Aorta (tissue), 5 donors: ENCODE results near the gene PDLIM4. TPM values are rescaled to one million over a fixed set of nuclear protein-coding genes. Genes with fewer than 3 reads are reported as not detected.

Source experiments
- ATAC-seq: fragments of 200-7000 bp; cut with Tn5 transposase; one replicate; pipeline ENCODE4 v1.9.1; 2022; ENCODE audit warnings: moderate library complexity; ENCODE audit not compliant: low FRiP score
- DNase-seq, 2 donors: peaks; one replicate each; pipeline ENCODE4 v3.0.0-alpha.2; 2020
- H3K27ac ChIP-seq, 2 donors: one replicate each; pipeline ENCODE4 v1.5.1; 2013; ENCODE audit warnings: low read length in 2 of 2, mild to moderate bottlenecking in 2 of 2, moderate library complexity in 2 of 2, control low read depth in 1 of 2, inconsistent platforms in 1 of 2, low read depth in 1 of 2
- H3K27me3 ChIP-seq, 2 donors: one replicate each; pipeline ENCODE4 v1.6.1; 2013; ENCODE audit warnings: control low read depth in 1 of 2, low read length in 1 of 2, mild to moderate bottlenecking in 1 of 2, moderate library complexity in 1 of 2; ENCODE audit not compliant: insufficient read depth in 2 of 2, control insufficient read depth in 1 of 2
- H3K36me3 ChIP-seq, 2 donors: one replicate each; pipeline ENCODE4 v1.6.1; 2013; ENCODE audit warnings: control low read depth in 1 of 2, low read length in 1 of 2, mild to moderate bottlenecking in 1 of 2; ENCODE audit not compliant: insufficient read depth in 2 of 2, control insufficient read depth in 1 of 2
- H3K4me1 ChIP-seq, 2 donors: one replicate each; pipeline ENCODE4 v1.6.1; 2013; ENCODE audit warnings: low read length in 2 of 2, control low read depth in 1 of 2, mild to moderate bottlenecking in 1 of 2, moderate library complexity in 1 of 2; ENCODE audit not compliant: insufficient read depth in 2 of 2, control insufficient read depth in 1 of 2
- H3K4me3 ChIP-seq, 2 donors: one replicate each; pipeline ENCODE4 v1.5.1; 2013; ENCODE audit warnings: low read length in 2 of 2, control low read depth in 1 of 2, mild to moderate bottlenecking in 1 of 2
- H3K9me3 ChIP-seq: one replicate; pipeline ENCODE4 v1.6.1; 2013; ENCODE audit warnings: mild to moderate bottlenecking, low read length; ENCODE audit not compliant: control insufficient read depth
- WGBS, 2 donors: extraction: QIAGEN DNeasy Blood & Tissue Kit; methylation state at CpG; one replicate each; pipeline ENCODE4 v1.1.7; 2013; 5-methylcytosine and 5-hydroxymethylcytosine counted together
- intact Hi-C, 2 donors: fragments of 100-400 bp; cut with DNase I; formaldehyde crosslinking; loops; one replicate each; pipeline versions ENCODE4 v1.14.2 to v1.15.0; 2022
- polyA plus RNA-seq, 2 donors: library from polyadenylated mRNA; stranded (reverse); fragments of 200-250 nt; gene quantifications; one replicate each; pipeline ENCODE4 v1.2.3, GENCODE V29; 2013
- total RNA-seq, 2 donors: library from RNA; stranded (reverse); fragmentation: NEBNext Ultra II Directional; extraction: Animal tissue kit (Norgen Biotek cat#: 25700); gene quantifications; one replicate each; pipeline ENCODE4 v1.2.1, GENCODE V29; 2021
- donor health status: healthy with polysubstance abuse.
- donor health status: Bipolar disorder and iron deficiency.
- donor health status: DM: no; HTN: no; CAD: no.
- donor health status: DM: no; HTN: no; CAD: no.
- donor health status: DM: yes; HTN: yes; CAD: no.

Gene PDLIM4
- total and polyA plus RNA-seq, 4 donors: 12.8 to 70.9 (median 37.4) TPM

GRCh38 chr5:132309679-132310078, 52.2 kb downstream of the PDLIM4 start:
- intact Hi-C loops: no loop called here
- Histone ChIP-seq H3K27ac (no peak overlapping the region), H3K27me3 (no peaks in the 10 kb centered on the region), H3K36me3 (no peaks in the 10 kb centered on the region), H3K4me3 (no peak overlapping the region), H3K9me3 (no peaks in the 10 kb centered on the region), H3K4me1 (no peaks in the 10 kb centered on the region)
- DNase-seq (no peak), ATAC-seq (no peak)

- ATAC-seq (no peak), DNase-seq (no peak)
- intact Hi-C loops: no loop called here
- WGBS, 2 donors: 21 to 33% methylated on average over 11 of the region's 11 CpGs
- no peaks in the 10 kb centered on the region for H3K27me3 ChIP-seq
- H3K36me3 ChIP-seq: no peaks in the 10 kb centered on the region
- H3K9me3 ChIP-seq: no peaks in the 10 kb centered on the region
- H3K4me1 ChIP-seq: no peaks in the 10 kb centered on the region
- H3K27ac ChIP-seq: peak overlapping the region in 1 of 2 donors; percentile 23
- H3K4me3 ChIP-seq: no peak overlapping the region
Observed at GRCh38 chr5:132310141-132310834, 52.8 kb downstream of the PDLIM4 start.

- no peaks in the 10 kb centered on the region for H3K36me3 ChIP-seq
- intact Hi-C loops: no loop called here
- H3K27me3 ChIP-seq: no peaks in the 10 kb centered on the region
- H3K4me1 ChIP-seq: no peaks in the 10 kb centered on the region
- DNase-seq (no peak), ATAC-seq (no peak)
- H3K9me3 ChIP-seq: no peaks in the 10 kb centered on the region
- H3K27ac ChIP-seq: no peak overlapping the region
- H3K4me3 ChIP-seq: no peak overlapping the region
- WGBS, 2 donors: 81 to 87% methylated on average over 4 of the region's 4 CpGs
Observed at GRCh38 chr5:132313366-132313765, 55.9 kb downstream of the PDLIM4 start.

- Histone ChIP-seq H3K9me3 (no peaks in the 10 kb centered on the region), H3K27me3 (no peaks in the 10 kb centered on the region), H3K4me3 (no peak overlapping the region), H3K36me3 (no peaks in the 10 kb centered on the region), H3K4me1 (no peaks in the 10 kb centered on the region), H3K27ac (no peak overlapping the region)
- intact Hi-C loops: no loop called here
- 98 to 99% methylated on average over 2 of the region's 2 CpGs for WGBS, 2 donors
- no peak for ATAC-seq
- no peak for DNase-seq
Observed at GRCh38 chr5:132313961-132314432, 56.5 kb downstream of the PDLIM4 start.

- intact Hi-C loops: no loop called here
- Histone ChIP-seq H3K36me3 (no peaks in the 10 kb centered on the region), H3K27ac (no peak overlapping the region), H3K27me3 (no peaks in the 10 kb centered on the region), H3K9me3 (no peaks in the 10 kb centered on the region), H3K4me3 (no peak overlapping the region), H3K4me1 (no peaks in the 10 kb centered on the region)
- DNase-seq (no peak), ATAC-seq (no peak)
- WGBS, 2 donors: 85 to 88% methylated on average over 5 of the region's 5 CpGs
Observed at GRCh38 chr5:132315529-132316067, 58.1 kb downstream of the PDLIM4 start.

GRCh38 chr5:132319975-132320374, 62.5 kb downstream of the PDLIM4 start:
- no peak overlapping the region for H3K27ac ChIP-seq

GRCh38 chr5:132321109-132321721, 63.7 kb downstream of the PDLIM4 start:
- Histone ChIP-seq H3K27me3 (no peaks in the 10 kb centered on the region), H3K27ac (no peak overlapping the region), H3K4me3 (no peak overlapping the region), H3K36me3 (no peaks in the 10 kb centered on the region), H3K4me1 (no peaks in the 10 kb centered on the region), H3K9me3 (no peaks in the 10 kb centered on the region)
- intact Hi-C loops: no loop called here
- DNase-seq: no peak
- ATAC-seq: no peak
- WGBS, 2 donors: 88 to 90% methylated on average over 3 of the region's 3 CpGs

More at GRCh38 chr5:132319975-132320374, 62.5 kb downstream of the PDLIM4 start:
- Histone ChIP-seq H3K9me3 (no peaks in the 10 kb centered on the region), H3K4me1 (no peaks in the 10 kb centered on the region), H3K4me3 (no peak overlapping the region), H3K27me3 (no peaks in the 10 kb centered on the region), H3K36me3 (no peaks in the 10 kb centered on the region)
- no peak for DNase-seq
- no peak for ATAC-seq
- intact Hi-C loops: no loop called here
- 92 to 95% methylated on average over 1 of the region's 1 CpG for WGBS, 2 donors

GRCh38 chr5:132322266-132322665, 64.8 kb downstream of the PDLIM4 start:
- 74 to 76% methylated on average over 11 of the region's 11 CpGs for WGBS, 2 donors

More at GRCh38 chr5:132322266-132322665, 64.8 kb downstream of the PDLIM4 start:
- no peaks in the 10 kb centered on the region for H3K9me3 ChIP-seq
- H3K27me3 ChIP-seq: no peaks in the 10 kb centered on the region
- H3K27ac ChIP-seq: no peak overlapping the region
- no peaks in the 10 kb centered on the region for H3K36me3 ChIP-seq
- intact Hi-C loops: no loop called here
- H3K4me3 ChIP-seq: no peak overlapping the region
- DNase-seq (no peak), ATAC-seq (no peak)
- H3K4me1 ChIP-seq: no peaks in the 10 kb centered on the region
